Activated gamma-delta T cell (primary cell): ENCODE measurements around the gene KRT73.
"Not testable (repeated sequence)": the region's sequence is repeated elsewhere in the genome, so short reads cannot be mapped to it uniquely, and the experiment has no call there.

Experiments used
- DNase-seq: peaks from one replicate; lab custom pipeline; 2025; lab: John Stamatoyannopoulos, UW

The KRT73 gene

GRCh38 chr12:52600475-52600874 is 17.9 kb downstream of the KRT73 start:
- no peak for DNase-seq

GRCh38 chr12:52600071-52600470 is 18.3 kb downstream of the KRT73 start:
- DNase-seq, result no peak

- DNase-seq, result no peak
Observed at GRCh38 chr12:52598966-52599365, 19.4 kb downstream of the KRT73 start.

- DNase-seq, result not testable (repeated sequence)
Observed at GRCh38 chr12:52594237-52594636, 24.1 kb downstream of the KRT73 start.

GRCh38 chr12:52591521-52591920 is 26.8 kb downstream of the KRT73 start:
- no peak for DNase-seq

- DNase-seq, result no peak
Observed at GRCh38 chr12:52590021-52590420, 28.3 kb downstream of the KRT73 start.

GRCh38 chr12:52587563-52587962 is 30.8 kb downstream of the KRT73 start:
- DNase-seq, result no peak

GRCh38 chr12:52585946-52586345 is 32.4 kb downstream of the KRT73 start:
- no peak for DNase-seq

GRCh38 chr12:52585066-52585465 is 33.3 kb downstream of the KRT73 start:
- DNase-seq, result no peak

GRCh38 chr12:52584156-52584682 is 34.1 kb downstream of the KRT73 start:
- no peak for DNase-seq

GRCh38 chr12:52582971-52583456 is 35.3 kb downstream of the KRT73 start:
- no peak for DNase-seq

- DNase-seq, result no peak
Observed at GRCh38 chr12:52582486-52582885, 35.9 kb downstream of the KRT73 start.

- DNase-seq, result no peak
Observed at GRCh38 chr12:52581481-52581880, 36.9 kb downstream of the KRT73 start.

GRCh38 chr12:52581066-52581465 is 37.3 kb downstream of the KRT73 start:
- DNase-seq, result no peak

GRCh38 chr12:52580496-52580895 is 37.9 kb downstream of the KRT73 start:
- DNase-seq, result no peak

- no peak for DNase-seq
Observed at GRCh38 chr12:52579468-52580465, 38.6 kb downstream of the KRT73 start.

GRCh38 chr12:52578469-52578868 is 39.9 kb downstream of the KRT73 start:
- DNase-seq, result no peak

GRCh38 chr12:52577316-52577715 is 41.0 kb downstream of the KRT73 start:
- DNase-seq, result no peak

GRCh38 chr12:52575948-52576347 is 42.4 kb downstream of the KRT73 start:
- DNase-seq, result no peak

- no peak for DNase-seq
Observed at GRCh38 chr12:52575256-52575655, 43.1 kb downstream of the KRT73 start.

GRCh38 chr12:52573743-52574142 is 44.6 kb downstream of the KRT73 start, which contains the start of gene KRT74:
TSS of gene KRT74 (minus strand) at chr12:52573843. CDS start at chr12:52573777, 66 bp downstream.
- no peak for DNase-seq

GRCh38 chr12:52573306-52573705 is 45.1 kb downstream of the KRT73 start:
- no peak for DNase-seq

- no peak for DNase-seq
Observed at GRCh38 chr12:52570511-52570910, 47.8 kb downstream of the KRT73 start.
